ELR (cell line): Measurements from ENCODE around the gene IL17RE.
A peak's percentile ranks its signal among the peaks of the same experiment; 100 is the strongest.
"Not testable (repeated sequence)": the region's sequence is repeated elsewhere in the genome, so short reads cannot be mapped to it uniquely, and the experiment has no call there.

Experiments used
- DNase-seq: peaks from one replicate; pipeline ENCODE4 v3.0.0-alpha.2; 2015; ENCODE audit warnings: low read depth

IL17RE gene

DNA sequence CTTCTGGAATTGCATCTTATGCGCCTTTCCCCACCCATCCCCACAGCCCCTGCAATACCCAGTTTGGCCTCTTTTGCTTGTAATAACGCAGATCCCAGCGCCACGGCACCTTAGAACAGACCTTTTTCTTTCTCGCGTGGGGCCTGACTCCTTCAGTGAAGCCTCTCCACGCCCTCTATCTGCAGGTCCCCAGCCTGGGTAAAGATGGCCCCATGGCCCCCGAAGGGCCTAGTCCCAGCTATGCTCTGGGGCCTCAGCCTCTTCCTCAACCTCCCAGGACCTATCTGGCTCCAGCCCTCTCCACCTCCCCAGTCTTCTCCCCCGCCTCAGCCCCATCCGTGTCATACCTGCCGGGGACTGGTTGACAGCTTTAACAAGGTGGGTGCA, 31.6 kb downstream of the IL17RE start:
- DNase-seq = peak; percentile 49

DNA sequence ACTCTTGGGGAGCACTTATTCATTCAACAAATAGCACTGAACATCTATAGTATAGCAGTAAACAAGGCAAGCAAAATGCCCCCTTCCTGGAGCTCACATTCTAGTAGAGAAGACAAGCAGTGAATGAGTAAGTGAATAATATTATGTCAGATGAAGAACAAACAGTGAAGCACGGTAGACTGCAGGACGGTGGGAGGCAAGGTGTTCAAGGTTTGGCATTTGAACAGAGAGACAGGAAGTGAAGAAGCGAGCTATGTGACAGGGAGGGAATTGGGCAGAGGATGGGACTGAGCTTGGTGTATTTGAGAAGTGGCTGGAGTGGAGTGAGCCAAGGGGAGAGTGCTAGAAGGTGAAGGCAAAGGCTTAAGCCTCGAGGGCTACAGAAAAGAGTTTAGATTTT, 32.3 kb downstream of the IL17RE start:
- no peak for DNase-seq

DNA sequence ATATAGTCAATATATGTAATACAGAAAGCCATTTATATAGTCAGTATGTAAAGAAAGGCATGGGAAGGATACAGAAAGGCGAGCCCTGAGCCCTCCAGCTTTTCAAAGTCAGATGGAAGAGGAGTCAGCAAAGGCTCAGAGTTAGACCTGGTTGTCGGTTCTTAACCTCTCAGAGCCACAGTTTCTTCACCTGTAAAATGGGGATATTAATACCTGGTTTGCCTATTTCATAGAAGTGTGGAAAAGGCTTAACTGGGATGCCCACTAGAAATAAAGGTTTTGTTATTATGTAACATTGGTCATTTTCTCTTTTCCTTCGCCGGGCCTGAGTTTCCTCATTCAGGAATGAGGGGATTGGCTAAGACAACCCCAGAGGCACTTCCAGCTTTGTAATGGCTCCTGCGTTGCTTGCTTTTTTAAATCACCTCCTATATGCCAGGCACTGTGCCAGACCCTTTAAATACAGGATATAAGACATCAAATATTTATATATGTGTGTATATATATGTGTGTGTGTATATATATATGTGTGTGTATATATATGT, 33.4 kb downstream of the IL17RE start:
- no peak for DNase-seq

DNA sequence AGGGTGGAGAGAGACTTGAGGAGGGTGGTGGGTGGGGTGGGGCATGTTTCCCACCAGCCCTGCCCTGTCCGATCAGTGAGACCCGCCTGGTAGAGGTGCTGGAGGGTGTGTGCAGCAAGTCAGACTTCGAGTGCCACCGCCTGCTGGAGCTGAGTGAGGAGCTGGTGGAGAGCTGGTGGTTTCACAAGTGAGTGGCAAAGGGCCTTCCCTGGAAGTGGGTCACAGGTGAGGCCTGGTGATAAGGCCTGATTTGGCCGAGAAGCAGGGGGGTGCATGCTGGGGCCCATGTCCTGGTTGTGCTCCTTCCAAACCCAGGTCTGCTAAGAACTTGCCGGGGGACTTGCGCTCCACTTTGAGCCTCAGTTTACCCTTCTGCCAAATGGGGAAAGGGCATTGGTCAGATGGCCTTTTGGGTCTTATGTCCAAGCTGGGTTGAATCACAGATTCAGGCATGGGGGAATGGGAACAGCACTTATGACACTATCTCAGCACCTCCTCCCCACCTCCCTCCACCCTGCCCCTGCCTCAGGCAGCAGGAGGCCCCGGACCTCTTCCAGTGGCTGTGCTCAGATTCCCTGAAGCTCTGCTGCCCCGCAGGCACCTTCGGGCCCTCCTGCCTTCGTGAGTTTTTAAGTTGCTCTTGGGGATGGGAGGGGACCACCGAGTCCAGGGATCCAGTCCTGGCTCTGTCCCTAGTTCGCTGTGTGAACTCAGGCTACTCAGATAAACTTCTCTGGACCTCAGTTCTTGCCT, 35.0 kb downstream of the IL17RE start:
- no peak for DNase-seq

DNA sequence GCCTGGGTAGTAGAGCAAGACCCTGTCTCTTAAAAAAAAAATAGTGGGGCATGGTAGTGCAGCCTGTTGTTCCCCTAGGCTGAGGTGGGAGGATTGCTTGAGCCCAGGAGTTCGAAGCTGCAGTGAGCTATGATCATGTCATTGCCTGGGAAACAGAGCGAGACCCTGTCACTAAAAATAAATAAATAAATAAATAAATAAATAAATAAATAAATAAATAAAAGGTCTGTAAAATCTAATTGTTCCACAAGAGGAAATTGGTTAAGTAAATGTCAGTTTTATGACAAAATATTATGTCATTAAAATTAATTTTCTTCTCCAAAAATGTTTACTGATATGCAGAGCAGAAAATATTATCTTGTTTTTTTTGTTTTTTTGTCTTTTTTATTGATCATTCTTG, 36.3 kb downstream of the IL17RE start:
- no peak for DNase-seq

DNA sequence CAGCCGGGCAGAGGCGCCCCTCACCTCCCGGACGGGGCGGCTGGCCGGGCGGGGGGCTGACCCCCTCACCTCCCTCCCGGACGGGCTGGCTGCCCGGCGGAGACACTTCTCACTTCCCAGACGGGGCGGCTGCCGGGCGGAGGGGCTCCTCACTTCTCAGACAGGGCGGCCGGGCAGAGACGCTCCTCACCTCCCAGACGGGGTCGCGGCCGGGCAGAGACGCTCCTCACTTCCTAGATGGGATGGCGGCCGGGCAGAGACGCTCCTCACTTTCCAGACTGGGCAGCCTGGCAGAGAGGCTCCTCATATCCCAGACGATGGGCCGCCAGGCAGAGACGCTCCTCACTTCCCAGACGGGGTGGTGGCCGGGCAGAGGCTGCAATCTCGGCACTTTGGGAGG, 37.3 kb downstream of the IL17RE start:
- DNase-seq = not testable (repeated sequence)

DNA sequence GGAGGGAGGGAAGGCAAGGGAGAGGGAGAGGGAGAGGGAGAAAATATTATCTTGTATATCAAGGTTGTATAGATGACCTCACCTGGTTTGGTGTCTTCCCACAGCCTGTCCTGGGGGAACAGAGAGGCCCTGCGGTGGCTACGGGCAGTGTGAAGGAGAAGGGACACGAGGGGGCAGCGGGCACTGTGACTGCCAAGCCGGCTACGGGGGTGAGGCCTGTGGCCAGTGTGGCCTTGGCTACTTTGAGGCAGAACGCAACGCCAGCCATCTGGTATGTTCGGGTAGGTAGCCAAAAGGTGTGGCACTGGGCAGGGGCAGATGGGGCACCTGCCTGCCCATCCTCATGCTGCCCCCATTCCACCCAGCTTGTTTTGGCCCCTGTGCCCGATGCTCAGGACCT, 38.1 kb downstream of the IL17RE start:
- no peak for DNase-seq

DNA sequence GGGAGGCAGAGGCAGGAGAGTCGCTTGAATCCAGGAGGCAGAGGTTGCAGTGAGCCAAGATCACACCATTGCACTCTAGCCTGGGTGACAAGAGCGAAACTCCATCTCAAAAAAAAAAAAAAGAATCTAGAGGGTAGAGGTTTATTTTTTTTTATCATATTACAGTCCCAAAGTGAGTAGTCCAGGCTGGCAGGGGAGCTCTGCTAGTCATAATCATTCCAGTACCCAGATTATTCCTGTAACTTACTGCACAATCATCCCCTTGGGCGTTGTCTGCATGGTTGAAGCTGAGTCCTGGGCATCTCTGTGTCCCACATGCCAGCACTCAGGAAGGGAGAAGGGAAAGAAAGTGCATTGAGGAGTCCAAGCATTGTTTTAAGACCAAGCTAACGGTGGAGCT, 39.5 kb downstream of the IL17RE start:
- no peak for DNase-seq

DNA sequence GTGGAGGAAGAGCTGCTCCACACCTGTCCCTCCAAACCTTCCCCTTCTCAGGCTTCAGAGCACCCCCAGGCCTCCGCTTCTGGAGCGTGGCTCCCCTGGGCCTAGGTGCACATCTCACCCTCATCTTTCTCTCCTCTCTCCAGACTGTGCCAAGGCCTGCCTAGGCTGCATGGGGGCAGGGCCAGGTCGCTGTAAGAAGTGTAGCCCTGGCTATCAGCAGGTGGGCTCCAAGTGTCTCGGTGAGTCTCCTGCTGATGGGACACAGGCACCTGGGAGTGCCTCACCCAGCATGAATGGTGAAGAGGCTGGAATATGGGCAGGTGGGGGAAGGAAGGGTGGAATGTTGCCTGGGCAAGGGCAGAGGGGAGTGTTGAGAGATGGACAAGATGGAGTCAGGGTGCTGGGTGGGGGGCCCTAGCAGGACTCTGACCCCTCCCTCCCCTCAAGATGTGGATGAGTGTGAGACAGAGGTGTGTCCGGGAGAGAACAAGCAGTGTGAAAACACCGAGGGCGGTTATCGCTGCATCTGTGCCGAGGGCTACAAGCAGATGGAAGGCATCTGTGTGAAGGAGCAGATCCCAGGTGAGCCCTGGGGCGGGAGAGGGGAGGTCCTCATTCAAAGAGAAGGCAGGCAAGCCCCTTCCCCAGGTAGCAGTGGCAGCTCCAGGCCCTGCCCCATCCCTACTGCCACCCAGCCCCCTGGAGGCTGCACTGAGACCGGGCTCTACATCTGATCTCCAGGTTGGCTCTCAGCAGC, 40.5 kb downstream of the IL17RE start:
- DNase-seq = no peak

DNA sequence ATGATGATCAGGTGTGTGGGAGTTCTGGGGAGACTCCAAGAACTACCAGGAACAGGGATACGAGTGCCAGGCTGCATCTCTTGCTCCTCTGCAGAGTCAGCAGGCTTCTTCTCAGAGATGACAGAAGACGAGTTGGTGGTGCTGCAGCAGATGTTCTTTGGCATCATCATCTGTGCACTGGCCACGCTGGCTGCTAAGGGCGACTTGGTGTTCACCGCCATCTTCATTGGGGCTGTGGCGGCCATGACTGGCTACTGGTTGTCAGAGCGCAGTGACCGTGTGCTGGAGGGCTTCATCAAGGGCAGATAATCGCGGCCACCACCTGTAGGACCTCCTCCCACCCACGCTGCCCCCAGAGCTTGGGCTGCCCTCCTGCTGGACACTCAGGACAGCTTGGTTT, 41.6 kb downstream of the IL17RE start:
- no peak for DNase-seq

DNA sequence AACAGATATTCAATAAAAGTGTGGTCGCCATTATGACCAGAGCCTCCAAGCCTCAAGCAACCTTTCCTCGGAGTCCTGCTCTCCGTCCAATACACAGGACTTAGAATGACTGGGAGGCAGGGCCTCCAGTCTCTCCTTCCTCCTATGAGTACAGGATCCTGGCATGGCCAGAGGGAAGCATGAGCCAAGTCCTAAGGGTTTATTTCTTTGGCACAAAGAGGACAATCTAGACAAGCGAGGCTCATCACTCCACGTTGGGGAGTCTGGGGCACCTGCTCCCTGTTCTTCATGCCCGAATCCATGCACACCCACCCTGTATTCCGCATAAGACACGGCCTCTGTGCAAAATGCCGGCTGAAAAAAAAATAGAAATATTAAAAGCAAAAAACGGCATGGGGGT, 42.7 kb downstream of the IL17RE start:
- DNase-seq = no peak

DNA sequence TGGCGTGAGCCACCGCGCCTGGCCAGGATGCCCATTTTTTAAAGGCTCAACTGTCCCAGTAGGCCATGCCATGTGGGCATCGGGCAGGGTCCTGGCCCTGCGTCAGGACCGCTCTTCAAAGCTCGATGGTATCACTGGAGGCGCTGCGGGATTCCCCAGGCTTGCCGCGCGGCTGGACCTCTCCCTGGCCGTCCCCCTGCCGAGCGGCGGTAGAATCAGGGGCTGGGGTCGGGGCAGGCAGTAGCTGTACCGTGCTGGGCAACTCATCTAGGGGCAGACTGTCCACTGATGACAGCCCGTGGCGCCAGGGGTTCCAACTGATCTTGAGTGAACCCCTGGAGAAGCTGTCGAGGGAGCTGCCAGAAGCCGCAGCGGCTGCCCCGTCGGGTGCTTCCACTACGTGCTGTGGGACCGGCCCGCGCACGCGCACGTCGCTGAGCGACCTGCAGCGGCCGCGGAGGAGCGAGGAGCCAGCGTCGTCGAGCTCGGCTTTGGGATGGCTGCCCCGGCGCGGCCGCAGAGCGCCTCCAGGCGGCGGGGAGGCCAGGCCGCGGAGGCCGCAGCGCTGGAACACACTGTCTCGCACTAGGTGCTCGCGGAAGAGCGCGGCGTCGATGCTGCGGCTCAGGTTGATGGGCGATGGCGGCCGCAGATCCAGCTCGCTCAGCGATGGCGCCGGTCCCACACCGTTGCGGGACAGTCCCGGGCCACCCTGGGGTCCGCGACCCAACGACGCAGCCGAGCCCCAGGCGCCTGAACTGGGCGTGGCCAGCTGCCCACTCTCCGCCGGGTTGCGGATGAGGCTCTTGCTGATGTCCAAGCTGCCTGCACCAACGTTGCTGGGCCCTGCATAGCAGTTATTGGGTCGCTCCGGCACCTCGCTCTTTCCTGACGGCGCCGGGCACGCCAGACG, 43.7 kb downstream of the IL17RE start:
- DNase-seq = peak; percentile 91

DNA sequence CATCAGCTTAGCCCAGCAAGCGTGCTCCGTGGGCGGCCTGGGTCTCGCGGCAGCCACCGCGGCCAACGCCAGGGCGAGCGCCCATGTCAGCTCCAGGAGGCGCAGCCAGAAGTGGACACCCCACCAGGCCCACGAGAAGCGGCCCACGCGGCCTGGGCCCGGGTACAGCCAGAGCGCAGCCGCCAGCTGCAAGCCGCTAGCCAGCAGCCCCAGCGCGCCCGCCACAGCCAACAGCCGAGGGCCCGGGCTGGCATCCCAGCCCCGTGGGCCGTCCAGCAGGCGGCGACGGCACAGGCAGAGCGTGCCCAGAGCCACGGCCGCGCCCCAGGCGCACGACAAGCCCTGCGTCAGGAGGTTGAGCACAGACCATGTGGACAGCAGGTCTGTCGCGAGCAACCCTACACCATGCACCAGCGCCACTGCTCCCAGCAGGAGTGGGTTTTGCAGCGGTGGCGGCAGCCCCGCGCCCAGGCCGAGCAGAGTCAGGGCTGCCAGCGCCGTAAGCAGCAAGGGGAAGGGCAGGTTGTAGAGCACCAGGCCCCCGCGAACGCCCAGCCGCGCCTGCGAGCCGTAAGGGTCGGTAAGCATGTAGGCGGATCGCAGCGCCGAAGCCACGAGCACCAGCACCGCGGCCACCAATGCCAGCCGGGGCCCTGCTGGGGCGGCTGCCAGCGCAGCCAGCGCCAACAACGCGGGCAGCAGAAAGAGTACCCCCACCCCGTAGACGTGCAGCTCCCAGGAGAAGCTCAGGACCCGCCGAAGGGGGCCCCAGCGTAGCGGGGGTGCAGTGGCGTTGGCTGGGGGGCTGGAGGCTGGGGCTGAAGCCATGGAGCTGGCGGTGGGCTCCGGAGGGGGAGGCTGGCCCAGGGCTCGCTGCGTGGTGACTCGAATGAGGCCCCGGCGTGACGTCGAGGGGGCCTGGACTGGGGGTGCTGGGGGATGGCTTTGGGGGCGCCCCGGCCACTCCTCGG, 44.7 kb downstream of the IL17RE start:
- peak; percentile 81 for DNase-seq

DNA sequence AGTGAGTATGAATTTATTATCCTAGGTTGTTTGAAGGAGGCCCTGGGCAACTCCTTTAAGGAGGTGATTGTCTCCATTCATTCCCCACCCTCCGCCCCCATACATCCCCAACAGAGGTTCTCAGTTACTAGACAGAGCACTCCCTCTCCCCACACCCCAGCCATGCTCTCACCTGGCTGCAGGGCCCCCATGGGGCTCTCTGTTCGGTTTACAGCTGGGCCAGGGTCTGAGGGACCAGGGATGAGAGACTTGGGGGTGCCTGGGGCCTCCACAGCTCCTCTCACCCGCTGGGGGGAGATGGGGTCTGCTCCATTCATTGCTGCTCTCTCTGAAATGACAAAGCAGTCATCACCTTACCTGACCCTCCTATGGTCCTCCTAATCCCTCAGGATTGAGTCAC, 45.9 kb downstream of the IL17RE start:
- no peak for DNase-seq

DNA sequence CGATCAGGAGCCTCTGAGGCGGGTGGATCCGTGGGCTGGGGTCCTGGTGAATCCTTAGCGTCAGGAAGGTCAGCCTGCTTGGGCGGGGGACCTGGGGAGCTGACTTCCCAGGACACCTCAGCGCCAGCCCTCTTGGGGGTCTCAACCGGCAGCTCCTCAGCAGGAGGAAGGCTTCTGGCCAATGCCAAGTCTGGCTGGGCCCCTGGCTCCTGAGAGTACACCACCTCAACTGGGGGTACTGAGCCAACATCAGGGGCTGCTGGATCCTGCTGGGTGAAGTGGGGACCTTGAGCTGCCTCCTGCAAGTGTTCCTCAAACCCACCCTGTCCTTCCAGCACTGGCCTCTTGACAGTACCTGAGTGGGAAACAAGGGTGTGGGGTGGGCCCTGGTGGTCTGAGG, 46.5 kb downstream of the IL17RE start:
- DNase-seq = no peak

DNA sequence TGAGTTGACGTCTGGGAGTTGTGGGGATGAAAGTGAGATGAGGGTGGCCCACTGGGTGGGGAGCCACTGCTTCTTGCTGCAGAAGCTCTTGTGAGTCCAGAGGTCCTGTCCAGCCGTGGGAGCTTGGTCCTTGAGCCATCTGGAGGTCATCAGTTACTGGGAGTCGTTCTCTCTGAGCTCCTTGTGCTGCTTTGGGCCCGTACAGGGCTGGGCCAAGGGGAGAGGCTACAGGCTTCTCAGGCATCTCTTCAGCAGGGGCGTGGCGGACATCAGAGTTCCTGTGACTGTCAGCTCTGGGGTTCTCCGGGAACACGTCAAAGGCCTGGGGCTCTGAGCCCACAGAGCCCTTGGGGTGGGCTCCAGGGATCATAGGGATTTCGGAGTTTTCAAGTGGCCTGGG, 47.0 kb downstream of the IL17RE start:
- DNase-seq = no peak

DNA sequence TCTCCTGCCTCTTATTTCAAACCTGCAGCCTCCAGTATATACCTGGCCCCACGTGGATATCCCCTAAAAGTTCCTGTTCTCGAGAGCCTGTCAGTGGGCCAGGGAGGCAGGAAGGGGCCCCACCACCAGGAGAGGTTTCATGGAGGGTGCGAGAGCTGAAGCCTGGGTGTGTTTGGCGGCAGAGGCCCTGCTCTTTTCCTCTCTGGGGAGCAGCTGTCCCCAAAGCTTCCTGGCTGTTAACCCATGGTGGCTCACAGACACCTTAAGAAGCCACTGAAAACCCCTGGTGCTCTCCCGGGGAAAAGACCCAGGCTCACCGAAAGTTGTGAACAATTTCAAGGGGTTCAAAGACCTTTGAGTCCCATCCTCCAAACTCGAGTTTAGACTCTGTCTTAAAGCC, 48.5 kb downstream of the IL17RE start:
- no peak for DNase-seq

DNA sequence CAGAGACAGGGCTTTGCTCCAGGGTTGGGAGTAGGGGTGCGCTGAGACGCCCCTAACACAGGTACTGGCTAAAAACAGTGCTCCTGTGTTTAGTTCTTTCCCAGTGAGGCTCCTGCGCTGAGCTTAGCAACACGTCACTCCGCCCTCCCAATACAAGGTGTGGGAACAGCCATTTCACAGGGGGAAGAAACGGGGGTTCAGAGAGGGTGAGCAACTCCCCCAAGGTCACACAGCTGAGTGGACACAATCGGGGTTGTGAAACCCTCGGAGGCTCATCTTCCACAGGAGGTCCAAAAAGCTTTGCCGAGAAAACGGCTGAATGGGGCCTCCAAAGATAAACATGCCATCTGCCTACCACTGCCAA, 48.9 kb downstream of the IL17RE start:
- DNase-seq = no peak

DNA sequence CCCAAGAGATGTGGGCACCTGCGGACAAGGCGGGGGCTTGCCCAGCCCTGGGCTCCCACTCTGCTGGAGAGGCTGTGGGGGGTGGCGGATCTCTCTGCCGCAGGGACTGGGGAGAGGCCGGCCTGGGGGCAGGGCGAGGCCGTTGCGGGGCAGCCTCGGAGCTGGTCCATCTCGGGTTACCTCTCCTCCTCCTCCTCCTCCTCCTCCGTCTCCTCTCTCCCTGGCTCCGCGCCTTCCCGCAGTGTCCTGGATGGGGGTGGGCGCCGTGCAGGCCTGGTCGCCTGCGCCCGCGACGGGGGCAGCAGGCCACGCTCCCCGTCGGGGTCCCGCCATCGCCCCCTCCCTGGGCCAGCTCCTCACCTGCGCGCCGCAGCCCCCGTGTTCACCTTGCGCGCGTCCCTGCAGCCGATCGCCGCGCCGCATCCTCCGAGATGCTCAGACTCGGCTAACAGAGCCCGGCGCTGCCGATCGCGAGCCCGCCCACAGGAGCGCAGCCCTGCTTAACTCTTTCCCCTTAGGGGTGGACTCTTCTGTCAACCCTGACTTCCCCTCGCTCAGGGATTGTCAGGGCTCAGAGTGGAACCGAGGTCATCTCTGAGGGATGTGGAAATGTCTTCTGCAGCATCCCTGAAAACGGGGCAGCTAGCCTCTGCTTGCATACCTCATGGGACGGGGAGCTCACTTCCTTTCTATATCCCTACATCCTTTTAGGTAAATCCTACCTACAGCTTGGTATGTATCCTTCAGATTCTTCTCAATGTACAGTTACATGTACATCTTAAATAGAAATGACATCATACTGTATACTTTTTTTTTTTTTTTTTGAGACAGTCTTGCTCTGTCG, 49.5 kb downstream of the IL17RE start, which contains the start of gene PRRT3:
PRRT3 (minus strand) TSS at position 447 of the 844 bp plus-strand sequence. CDS start 2,293 bp downstream, outside the sequence.
- DNase-seq = peak; percentile 59

DNA sequence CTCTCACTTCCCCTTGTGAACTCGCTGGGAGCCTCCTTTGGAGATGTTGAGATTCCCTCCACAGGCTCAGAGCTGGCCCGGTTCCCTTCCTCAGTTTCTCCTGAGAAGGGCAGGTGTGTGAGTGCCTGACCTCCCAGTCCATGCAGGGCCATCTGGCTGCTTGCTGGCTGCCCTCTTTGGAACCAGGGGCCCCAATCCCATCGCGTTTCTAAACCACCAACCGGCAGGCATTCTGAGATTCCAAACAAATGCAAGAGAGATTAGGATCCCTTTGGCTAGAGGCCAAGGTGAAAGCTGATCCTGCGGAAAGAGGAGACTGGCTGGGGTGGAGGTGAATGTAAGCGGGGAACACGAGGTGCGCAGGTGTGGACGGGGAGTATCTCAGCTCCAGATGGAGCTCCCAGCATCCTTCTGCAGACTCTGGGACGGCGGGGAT, 52.4 kb downstream of the IL17RE start:
- DNase-seq = no peak
